GM18909 (cell line): ENCODE data around the gene TP53I11.

Experiments used
- ATAC-seq: cut with Tn5 transposase; IDR thresholded peaks from one replicate; pipeline ENCODE4 v1.9.1; 2021; ENCODE audit warnings: mild to moderate bottlenecking; ENCODE audit not compliant: unreplicated experiment, poor library complexity

Gene TP53I11

GRCh38 chr11:44942029-44942955 lies 8.4 kb downstream of the TP53I11 start:
- no peak for ATAC-seq

GRCh38 chr11:44941259-44942021 lies 9.2 kb downstream of the TP53I11 start:
- ATAC-seq: no peak

GRCh38 chr11:44940835-44941234 lies 9.8 kb downstream of the TP53I11 start:
- no peak for ATAC-seq

GRCh38 chr11:44940404-44940803 lies 10.3 kb downstream of the TP53I11 start:
- no peak for ATAC-seq

GRCh38 chr11:44939673-44940395 lies 10.8 kb downstream of the TP53I11 start:
- ATAC-seq: no peak

GRCh38 chr11:44938066-44938691 lies 12.5 kb downstream of the TP53I11 start:
- no peak for ATAC-seq

GRCh38 chr11:44936951-44937543 lies 13.6 kb downstream of the TP53I11 start:
- no peak for ATAC-seq

- peak; percentile 82 for ATAC-seq
Observed at GRCh38 chr11:44936525-44936924, 14.2 kb downstream of the TP53I11 start.

GRCh38 chr11:44934735-44935250 lies 15.9 kb downstream of the TP53I11 start:
- no peak for ATAC-seq

GRCh38 chr11:44934110-44934509 lies 16.6 kb downstream of the TP53I11 start:
- ATAC-seq: no peak

GRCh38 chr11:44931466-44931865 lies 19.2 kb downstream of the TP53I11 start:
- ATAC-seq: no peak

- no peak for ATAC-seq
Observed at GRCh38 chr11:44930588-44931302, 19.9 kb downstream of the TP53I11 start.

- ATAC-seq: no peak
Observed at GRCh38 chr11:44928816-44929215, 21.9 kb downstream of the TP53I11 start.

GRCh38 chr11:44928144-44928543 lies 22.5 kb downstream of the TP53I11 start:
- no peak for ATAC-seq

- no peak for ATAC-seq
Observed at GRCh38 chr11:44927174-44927661, 23.5 kb downstream of the TP53I11 start.

GRCh38 chr11:44926036-44926435 lies 24.6 kb downstream of the TP53I11 start:
- no peak for ATAC-seq

- no peak for ATAC-seq
Observed at GRCh38 chr11:44923806-44924205, 26.9 kb downstream of the TP53I11 start.

- ATAC-seq: no peak
Observed at GRCh38 chr11:44923115-44923514, 27.6 kb downstream of the TP53I11 start.

- no peak for ATAC-seq
Observed at GRCh38 chr11:44920451-44920850, 30.2 kb downstream of the TP53I11 start.
